ENCODE measurements around the gene NMRAL1.

The NMRAL1 gene

DNA sequence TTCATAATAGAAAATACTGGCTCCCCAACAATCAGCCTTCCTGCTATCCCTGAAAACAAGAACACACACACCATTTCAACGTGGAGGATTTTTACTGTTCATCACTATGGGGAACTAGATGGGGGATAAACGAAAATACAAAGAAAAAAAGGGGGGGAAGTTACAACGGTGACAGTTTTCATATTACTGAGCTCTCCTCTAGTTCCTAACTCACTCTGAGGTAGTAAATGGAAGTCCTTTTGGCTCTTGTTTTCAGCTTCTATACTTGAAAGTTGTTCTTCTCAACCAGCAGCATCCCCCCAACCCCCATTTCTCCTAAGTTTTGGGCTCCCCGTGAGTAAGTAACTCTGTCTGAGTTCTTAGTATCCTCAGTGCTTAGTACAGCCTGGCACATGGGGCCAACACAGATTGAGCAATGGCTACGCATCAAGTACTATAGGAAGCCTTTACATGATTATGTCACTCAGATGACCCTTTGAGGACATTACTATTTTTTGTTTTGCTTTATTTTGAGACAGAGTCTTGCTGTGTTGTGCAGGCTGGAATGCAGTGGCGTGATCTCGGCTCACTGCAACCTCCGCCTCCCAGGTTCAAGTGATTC lies 53.8 kb downstream of the NMRAL1 start:
- DNase-seq: no peak

DNA sequence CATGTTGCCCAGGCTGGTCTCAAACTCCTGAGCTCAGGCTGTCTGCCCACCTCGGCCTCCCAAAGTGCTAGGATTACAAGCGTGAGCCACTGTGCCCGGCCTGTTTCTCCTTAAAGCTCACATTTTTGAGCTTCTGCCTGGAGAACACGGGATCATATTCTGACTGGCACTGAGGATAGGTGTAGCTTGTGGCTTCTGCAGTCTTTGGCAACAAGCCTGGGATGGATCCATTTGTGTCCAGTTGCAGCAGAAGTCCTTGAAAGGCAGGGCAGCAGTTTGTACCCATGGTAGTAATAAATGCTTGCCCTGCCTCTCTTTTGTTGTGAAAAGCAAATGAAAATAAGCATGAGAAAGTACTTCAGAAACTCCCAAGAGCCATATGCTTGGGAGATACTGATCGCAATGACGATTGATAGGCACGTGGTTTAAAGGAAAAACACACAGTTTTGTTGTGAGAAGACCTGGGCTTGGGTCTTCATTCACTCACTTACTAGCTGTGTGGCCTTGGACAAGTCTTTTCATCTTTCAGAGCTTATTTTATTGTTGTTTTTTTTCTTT lies 54.9 kb downstream of the NMRAL1 start:
- no peak for DNase-seq

GRCh38 chr16:4416200-4417032 lies 58.0 kb downstream of the NMRAL1 start, which contains the start of gene CORO7:
CORO7 (minus strand) TSS chr16:4416596; CDS start chr16:4416518, 78 bp downstream.
- DNase-seq: peak; percentile 75

DNA sequence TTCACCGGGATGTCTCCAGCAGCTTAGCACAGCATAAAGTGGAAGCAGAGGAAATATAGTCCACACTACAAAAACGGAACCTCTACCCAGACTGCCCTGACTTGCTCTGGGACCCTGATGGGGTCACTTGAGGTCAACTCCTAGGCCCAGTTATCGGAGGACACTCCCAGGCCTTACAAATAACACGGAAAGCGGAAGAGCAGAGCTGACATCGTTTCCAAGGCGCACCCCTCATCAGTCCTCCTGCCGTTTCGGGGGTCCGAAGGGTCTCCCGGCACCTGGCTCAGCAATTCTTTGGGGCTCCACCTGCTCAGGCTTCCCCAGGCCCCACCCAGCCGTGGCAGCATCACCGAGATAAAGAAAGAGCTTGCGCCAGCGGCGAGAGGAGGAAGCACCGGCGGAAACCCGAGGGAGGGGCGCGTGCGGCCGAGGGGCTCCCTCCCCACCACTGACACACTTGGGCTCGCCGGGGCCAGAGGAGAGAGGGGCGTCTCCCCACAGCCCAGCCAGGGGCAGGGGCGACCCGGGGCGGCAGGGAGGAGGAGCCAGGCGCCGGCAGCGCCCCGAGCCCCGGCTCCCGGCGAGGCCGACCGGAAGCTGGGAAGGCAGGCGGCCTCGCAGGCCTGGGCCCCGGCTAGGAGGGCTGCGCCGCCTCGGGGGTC lies 58.8 kb downstream of the NMRAL1 start:
- no peak for DNase-seq

DNA sequence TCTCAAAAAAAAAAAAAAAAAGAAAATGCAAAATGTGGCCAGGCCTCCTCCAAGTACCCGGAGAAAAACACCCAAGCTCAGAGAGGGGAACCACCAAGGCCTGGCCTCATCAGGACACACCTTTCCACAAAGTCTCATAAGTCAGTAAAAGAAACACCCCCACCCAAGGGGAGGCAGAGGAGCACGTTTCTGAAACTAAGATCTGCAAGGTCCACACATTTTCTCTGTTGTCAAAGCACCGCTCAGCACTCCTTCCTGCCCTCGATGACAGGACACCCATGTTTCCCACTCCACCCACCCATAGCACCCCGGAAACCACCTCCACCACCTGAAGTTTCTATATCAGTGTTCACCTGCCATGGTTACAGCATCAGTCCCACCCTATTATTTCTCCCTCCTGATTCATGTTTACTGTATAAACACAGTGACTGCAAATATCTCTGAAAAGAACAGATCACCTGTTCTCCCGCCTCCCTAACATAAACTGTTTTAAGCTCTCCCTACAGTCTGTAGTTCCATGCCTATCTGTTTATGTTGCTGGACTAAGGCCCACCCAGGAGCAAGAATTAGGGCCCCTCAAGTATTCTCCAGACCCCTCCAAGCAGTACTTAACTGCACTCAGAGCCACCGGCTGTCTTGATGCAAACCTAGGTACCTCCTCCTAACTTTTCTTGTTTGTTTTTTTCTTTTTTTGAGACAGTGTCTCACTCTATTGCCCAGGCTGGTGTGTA lies 60.1 kb downstream of the NMRAL1 start:
- no peak for DNase-seq

- no peak for DNase-seq
Measured at GRCh38 chr16:4412854-4413253, 61.6 kb downstream of the NMRAL1 start.

- no peak for DNase-seq
Measured at GRCh38 chr16:4412159-4412558, 62.3 kb downstream of the NMRAL1 start.
